ENCODE measurements around the gene HPCAL1.

The HPCAL1 gene

DNA sequence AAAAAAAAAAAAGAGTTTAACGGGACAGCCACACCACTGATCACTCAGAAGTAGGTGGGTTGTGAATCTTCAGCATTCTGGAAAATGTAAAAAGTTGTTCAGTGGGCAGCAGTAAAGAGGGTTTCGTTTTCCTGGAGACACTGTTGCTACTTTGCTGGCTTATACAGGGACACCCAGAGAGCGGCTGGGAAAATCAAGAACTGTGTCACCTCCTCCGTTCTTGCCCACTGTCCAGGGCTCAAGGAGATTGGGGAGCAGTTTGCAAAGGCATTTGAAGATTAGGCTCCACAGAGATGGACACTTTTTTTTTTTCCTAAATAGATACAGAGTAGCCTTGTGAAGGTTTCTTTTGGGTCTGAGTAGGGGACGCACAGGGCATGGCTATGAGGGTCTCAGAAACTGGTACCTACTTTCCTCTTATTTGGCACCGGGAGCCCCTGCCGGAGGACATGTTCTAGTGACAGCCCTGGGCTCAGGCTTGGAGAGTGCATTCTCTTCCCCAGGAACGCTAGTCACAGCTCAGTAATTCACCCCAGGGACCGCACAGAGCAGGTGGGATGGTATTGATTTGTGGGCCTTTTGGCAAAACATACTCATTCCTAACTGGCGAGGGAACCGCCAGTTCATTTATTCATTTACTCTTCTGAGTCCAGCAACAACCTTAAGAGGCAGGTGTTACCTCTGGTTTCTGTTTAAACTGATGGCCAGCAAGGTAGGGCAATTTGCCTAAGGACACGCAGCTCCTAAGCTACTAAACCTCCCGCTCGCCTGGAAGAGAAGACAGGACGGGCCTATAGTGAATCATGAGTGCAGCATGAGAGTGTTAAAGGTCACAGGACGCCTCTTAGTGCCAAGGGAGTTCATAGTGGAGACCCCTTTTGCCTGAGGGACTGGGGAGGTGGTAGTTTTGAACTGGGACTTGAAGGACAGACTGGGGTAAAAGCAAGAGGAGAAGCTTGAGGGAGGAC lies 53.1 kb downstream of the HPCAL1 start:
- DNase-seq (ENCODE audit: low read depth) = no peak

GRCh38 chr2:10356439-10356811 lies 53.7 kb downstream of the HPCAL1 start:
- DNase-seq (ENCODE audit: low read depth) = no peak

DNA sequence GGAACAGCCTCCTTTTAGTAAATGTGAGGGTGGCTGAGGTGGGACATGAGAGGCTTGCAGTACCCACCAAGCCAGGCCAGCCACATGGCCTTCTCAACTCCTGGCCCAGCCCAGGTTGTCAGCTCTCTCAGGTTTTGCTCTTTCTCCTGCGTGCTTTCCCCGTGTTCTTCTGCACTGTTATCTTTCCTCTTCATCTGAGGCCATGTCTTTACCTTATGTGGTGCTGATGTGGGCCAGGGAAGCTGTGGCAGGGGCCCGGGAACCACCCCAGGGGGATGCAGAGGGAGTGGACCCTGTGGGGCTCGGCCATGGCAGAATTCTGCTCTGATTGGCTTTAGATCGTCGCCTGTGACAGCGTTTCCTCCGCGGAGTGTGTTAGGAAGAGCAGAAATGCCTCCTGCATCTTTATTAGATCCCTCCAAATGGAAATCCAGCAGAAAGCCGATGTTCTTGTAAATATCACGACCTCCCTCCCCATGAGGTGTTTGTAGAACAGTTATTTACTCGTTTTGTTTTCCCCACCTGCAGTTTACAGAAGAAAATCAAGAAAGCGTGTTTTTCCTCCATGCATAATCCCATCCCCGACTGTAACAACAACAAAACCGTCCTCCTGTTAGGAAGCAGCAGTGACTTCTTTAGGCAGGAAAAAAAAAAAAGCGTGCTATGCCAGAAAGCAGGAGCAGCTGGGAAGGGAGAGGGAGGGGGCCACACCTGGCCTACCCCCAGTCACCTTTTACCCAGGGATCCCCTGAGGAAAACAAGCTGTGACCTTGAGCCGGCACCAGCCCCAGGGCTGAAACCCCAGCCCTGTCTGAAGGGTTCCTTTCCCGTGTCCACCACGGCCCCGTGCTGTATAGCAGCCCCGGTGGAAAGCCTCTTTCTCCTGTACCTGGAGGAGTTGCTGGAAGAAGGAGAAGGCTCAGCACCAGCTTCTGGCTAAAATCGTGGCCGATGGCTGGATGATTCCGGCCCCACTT lies 54.8 kb downstream of the HPCAL1 start:
- DNase-seq (ENCODE audit: low read depth) = no peak

DNA sequence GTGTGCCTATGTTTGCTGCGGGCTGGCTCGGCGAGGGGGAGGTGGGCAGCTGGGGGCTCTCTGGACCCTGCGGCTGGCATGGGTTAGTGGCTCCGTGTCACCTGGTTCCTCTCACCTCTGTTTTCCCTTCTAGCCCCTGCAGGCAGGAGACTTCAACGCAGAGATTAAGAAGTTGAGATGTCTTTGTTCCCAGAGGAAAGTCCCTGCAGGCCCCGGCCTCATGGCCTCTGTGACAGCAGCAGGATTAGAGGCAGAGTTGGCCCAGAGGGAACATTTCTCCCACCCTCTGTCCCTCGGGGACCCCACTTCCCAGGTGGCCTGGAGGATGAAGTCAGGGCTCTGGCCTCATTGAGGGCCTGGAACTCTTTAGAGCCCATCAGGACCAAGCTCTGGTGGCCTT lies 56.5 kb downstream of the HPCAL1 start:
- DNase-seq (ENCODE audit: low read depth) = no peak

GRCh38 chr2:10359731-10360329 lies 57.1 kb downstream of the HPCAL1 start:
- DNase-seq (ENCODE audit: low read depth) = no peak

DNA sequence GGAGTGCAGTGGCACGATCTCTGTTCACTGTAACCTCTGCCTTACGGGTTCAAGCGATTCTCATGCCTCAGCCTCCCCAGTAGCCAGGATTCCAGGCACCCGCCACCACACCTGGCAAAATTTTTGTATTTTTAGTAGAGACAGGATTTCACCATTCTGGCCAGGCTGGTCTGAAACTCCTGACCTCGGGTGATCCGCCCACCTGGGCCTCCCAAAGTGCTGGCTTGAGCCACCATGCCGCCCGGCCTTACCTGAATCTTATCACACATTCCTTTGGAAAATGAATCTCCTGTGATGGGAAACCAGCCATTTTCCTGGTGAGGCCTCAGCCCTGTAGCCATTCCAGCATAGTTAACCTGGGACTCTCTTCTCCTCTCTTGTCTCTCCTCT lies 57.8 kb downstream of the HPCAL1 start:
- DNase-seq (ENCODE audit: low read depth) = no peak

DNA sequence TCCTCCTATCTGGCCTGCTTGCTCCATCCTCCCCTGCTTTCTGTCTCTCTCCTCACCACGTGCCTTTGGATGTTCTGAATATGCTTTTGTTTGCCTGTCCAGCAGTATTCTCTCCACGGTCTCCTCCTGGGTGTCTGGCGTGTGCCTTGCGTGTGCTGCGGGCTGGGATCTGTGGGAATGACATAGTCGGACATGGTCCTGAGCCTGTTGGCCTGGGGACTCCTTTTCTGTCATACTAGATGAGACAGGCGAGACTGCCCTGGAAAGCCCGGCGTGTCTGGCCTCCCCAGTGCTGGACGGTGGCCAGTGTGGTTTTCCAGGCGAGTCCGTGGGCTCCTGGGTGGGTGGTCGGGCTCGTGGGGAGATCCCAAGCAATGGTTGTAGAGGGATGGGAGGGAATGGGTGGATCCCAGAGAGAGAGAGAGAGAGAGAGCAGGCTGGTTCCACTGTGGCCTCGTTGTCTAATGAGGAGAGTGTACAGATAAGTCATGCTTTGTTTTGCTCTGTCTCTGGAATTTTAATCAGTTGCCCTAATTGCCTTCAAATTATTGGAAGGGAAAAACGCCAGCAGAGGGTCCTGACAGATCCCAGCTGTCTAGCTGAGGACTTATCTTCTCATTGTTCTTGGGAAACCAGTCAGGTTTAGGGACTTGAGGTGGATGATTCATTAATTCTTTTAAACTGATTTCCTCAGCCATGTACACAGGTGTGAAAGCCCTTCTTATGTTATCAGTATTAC lies 58.3 kb downstream of the HPCAL1 start:
- no peak for DNase-seq (ENCODE audit: low read depth)

GRCh38 chr2:10362096-10362897 lies 59.6 kb downstream of the HPCAL1 start:
- DNase-seq (ENCODE audit: low read depth) = no peak

DNA sequence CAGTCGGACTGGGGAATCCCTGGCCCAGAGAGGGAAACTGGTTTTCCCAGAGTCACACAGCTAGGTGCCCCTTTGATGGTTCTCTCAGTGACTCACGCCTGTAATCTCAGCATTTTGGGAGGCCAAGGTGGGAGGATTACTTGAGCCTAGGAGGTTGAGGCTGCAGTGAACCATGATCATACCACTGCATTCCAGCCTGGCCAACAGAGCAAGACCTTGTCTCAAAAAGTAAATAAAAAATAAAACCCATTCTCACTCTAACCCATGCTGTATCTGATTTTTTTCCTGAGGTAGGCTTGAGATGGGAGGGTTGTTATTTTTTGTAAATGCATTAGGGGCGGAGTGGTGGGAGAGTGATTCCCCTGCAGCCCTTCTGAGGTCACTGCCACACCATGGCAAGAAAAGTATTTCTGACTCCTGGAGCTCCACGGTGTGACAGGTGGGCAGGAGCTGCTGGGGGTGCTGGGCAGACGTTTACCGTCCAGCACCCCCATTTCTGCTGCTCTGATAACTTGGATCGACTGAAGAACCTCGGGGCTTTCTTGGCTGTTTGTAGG lies 60.3 kb downstream of the HPCAL1 start:
- no peak for DNase-seq (ENCODE audit: low read depth)

GRCh38 chr2:10363861-10364610 lies 61.3 kb downstream of the HPCAL1 start:
- no peak for DNase-seq (ENCODE audit: low read depth)

GRCh38 chr2:10365412-10365811 lies 62.7 kb downstream of the HPCAL1 start:
- no peak for DNase-seq (ENCODE audit: low read depth)

DNA sequence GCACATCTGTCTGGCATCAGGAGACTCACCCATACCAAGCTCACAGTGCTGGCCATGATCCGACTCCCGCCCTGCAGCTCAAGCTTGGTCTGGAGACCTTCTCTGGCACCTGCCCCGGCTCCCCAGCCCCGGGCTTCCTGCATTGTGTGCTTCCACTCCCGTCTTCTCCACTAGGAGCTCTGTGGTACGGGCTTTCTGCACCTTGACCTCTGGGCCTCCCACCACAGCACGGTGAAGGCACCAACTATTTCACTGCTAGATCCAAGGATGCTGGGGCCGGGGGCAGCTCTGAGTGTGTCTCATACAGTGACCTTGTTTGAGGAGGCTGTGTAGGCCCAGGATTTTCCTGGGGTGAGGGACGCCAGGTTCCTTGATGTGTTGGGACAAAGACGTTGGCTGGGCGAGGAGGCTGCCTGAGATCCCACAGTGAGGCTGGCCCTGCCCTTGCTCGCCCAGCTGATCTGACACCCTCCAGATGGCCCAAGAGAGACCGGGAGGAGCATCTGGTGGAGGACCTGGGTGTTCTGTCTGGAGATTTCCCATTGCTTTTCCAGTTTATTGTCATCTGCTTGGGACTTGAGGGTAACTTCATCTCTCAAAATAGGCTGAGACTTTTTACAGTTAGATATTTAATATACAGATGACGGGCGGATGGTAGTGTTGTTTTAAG lies 64.0 kb downstream of the HPCAL1 start:
- DNase-seq (ENCODE audit: low read depth) = no peak

DNA sequence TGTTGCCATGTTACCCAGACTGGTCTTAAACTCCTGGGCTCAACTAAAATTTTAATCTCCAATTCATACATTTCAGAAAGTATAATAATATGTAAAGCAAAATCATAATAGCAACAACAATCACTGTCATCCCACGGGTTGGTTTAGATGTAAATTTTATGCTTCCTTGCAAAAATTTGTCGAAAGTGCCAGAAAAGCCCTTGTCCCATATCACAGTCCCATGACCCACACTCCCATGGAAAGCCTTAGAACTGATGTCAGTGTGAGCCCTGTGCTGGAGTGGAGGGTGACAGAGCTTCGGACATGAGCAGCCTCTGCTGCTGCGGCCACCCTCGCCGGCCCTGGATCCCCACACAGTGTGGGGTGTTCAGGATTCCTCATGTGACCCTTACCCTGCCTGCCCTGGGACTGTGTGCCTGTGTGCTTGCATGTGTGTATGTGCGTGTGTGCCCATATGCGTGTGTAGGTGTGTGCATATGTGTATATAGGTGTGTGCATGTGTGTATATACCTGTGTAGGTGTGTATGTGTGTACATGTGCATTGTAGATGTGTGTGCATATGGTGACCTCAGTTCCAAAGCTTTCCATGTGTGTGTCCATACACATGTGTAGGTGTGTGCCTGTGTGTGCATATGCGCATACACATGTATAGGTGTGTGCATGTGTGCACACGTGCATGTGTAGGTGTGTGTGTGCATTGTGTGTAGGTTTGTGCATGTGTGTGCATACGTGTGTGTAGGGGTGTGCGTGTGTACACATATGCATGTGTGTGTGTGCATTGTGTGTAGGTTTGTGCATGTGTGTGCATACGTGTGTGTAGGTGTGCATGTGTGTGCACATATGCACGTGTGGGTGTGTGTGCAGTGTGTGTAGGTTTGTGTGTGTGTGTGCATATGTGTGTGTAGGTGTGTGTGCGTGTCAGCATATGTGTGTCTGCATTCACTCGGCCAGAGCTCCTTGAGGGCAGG lies 65.1 kb downstream of the HPCAL1 start:
- DNase-seq (ENCODE audit: low read depth) = no peak

GRCh38 chr2:10368491-10369231 lies 66.0 kb downstream of the HPCAL1 start:
- DNase-seq (ENCODE audit: low read depth) = no peak

GRCh38 chr2:10369269-10370255 lies 66.9 kb downstream of the HPCAL1 start:
- no peak for DNase-seq (ENCODE audit: low read depth)

GRCh38 chr2:10370390-10370789 lies 67.7 kb downstream of the HPCAL1 start:
- DNase-seq (ENCODE audit: low read depth) = no peak

Data from fibroblast of gingiva (primary cell).